GM12865 (cell line): Measurements from ENCODE around the gene SMPD3.
A peak's percentile ranks its signal among the peaks of the same experiment; 100 is the strongest.

ENCODE experiments used
- DNase-seq: peaks from one replicate; pipeline ENCODE4 v3.0.0; 2010; ENCODE audit warnings: low read depth
- H3K4me3 ChIP-seq: 2 replicates; pipeline ENCODE4 v1.5.1; 2011; ENCODE audit warnings: mild to moderate bottlenecking, low read depth, low read length, control low read depth
- TF ChIP-seq, protein P1 (sequence below): IDR thresholded peaks from 2 replicates; pipeline ENCODE4 v1.5.1; 2011; ENCODE audit warnings: low read length, control low read depth, low read depth, inconsistent platforms; ENCODE audit not compliant: insufficient read depth; ENCODE audit errors: missing control alignments

SMPD3 gene

DNA sequence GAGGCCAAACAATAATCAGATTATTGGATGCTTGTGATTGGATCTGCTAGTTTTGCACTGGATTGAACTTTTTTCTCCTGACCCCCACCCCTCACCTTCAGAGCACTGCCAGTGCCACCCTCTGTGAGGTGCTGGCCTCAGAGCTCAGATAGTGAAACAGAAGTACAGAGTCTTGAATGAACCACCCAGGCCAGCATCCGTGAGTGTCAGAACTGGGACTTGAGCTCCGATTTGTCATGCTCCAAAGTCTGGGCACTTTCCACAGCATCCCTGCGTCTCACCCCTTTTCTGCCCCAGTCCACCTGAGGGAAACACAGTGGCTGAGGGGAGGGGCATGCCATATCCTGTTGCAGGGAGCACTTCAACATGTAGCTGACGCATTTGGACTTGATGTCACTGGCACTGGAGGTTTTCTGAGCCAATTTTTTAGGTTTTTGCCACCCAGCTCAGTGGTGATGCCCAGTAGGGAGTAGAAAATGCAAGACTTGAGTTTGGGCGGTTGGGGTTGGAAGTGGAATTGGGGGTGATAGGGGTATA lies 47.3 kb downstream of the SMPD3 start:
- no peak for DNase-seq
- TF ChIP-seq, protein P1, sequence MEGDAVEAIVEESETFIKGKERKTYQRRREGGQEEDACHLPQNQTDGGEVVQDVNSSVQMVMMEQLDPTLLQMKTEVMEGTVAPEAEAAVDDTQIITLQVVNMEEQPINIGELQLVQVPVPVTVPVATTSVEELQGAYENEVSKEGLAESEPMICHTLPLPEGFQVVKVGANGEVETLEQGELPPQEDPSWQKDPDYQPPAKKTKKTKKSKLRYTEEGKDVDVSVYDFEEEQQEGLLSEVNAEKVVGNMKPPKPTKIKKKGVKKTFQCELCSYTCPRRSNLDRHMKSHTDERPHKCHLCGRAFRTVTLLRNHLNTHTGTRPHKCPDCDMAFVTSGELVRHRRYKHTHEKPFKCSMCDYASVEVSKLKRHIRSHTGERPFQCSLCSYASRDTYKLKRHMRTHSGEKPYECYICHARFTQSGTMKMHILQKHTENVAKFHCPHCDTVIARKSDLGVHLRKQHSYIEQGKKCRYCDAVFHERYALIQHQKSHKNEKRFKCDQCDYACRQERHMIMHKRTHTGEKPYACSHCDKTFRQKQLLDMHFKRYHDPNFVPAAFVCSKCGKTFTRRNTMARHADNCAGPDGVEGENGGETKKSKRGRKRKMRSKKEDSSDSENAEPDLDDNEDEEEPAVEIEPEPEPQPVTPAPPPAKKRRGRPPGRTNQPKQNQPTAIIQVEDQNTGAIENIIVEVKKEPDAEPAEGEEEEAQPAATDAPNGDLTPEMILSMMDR, result no peak
- H3K4me3 ChIP-seq, result no peak overlapping the region

DNA sequence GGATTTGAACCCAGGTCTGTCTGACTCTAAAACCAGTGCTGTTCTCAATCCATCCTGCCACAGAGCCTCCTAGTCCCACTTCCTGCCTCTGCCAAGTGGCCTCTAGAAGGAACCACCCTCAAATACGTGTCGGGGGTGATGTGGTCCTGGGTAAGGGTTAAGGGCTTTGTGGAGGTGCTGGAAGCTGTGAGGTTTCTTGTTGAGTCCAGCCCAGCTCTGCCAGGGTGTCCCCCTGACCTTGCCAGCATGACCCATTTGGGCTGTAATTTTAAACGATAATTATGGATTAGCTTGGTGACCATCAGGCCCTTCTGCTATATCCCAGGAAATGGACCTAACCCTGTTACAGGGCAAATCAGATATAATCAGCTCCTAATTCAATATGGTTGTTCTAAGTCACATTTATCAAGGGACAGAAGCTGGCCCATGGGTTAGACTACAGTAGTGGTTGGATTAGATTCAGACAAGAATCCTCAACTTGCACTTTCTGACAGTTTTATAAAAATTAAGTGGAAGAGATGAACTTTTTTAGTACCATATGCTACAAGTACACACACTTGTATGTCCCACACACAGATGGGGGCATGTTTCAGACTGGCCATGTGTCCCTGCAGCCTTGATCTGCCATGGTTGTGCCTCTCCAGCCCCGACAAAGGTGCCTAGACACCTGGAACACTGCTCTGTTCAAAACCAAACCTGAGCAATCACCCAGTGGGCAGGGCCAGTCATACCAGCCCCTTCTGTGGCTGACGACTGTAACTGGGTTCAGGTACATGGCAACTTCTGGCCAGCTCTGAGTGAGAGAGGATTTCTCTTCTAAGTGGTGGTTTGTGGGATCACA lies 48.0 kb downstream of the SMPD3 start:
- TF ChIP-seq, protein P1, result no peak
- no peak for DNase-seq
- no peak overlapping the region for H3K4me3 ChIP-seq

DNA sequence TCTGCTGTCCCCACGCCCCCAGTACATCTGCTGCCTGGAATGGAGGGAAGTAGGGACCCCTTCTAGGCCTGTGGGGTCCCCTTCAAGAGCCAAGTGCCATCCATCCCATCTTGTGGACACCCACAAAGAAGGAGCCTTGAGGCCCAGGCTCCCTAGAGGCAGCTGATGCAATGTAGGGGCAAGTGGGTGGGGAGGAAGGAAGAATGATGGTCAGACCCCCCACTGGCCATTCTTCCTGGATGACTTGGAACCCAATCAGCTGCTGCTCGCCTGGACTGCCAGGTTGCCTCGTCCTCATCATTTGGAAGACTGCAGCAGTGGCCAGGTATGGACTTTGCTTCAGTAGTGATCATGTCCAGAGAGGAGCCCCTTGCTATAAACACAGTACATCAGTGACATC lies 48.9 kb downstream of the SMPD3 start:
- no peak for DNase-seq
- H3K4me3 ChIP-seq, result no peak overlapping the region
- TF ChIP-seq, protein P1, result no peak

GRCh38 chr16:68397710-68398201 lies 50.6 kb downstream of the SMPD3 start:
- TF ChIP-seq, protein P1, result no peak
- DNase-seq, result no peak
- no peak overlapping the region for H3K4me3 ChIP-seq

GRCh38 chr16:68396481-68396880 lies 51.8 kb downstream of the SMPD3 start:
- TF ChIP-seq, protein P1, result peak; percentile 61
- H3K4me3 ChIP-seq, result no peak overlapping the region
- peak; percentile 73 for DNase-seq

DNA sequence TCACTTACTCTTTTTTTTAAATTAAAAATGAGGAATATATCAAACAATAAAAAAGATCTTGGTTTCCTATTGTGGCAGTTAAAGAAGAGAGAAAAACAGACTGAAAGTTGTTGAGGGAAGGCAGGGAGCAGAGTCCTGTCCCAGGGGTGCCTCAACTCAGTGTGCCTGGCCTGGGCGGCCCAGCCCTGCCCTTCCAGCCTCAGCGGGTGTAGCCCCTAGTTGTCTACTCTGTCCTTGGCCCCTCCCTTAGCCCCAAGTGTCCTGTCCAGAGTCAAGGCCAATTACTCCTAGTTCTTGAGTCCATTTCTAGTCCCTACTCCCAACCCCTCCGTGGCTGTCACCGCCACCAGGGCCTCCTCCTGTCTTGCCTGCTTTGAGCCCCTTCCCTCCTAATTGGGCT lies 52.5 kb downstream of the SMPD3 start:
- H3K4me3 ChIP-seq, result no peak overlapping the region
- no peak for DNase-seq
- TF ChIP-seq, protein P1, result no peak

GRCh38 chr16:68395167-68395786 lies 53.0 kb downstream of the SMPD3 start:
- DNase-seq, result no peak
- TF ChIP-seq, protein P1, result no peak
- H3K4me3 ChIP-seq, result no peak overlapping the region
